GM19043 (cell line): ENCODE measurements around the gene DAB1.
A peak's percentile ranks its signal among the peaks of the same experiment; 100 is the strongest.
"Not testable (repeated sequence)": the region's sequence is repeated elsewhere in the genome, so short reads cannot be mapped to it uniquely, and the experiment has no call there.

ENCODE experiments used
- ATAC-seq: cut with Tn5 transposase; IDR thresholded peaks from one replicate; pipeline ENCODE4 v1.9.1; 2021; ENCODE audit warnings: low read depth; ENCODE audit not compliant: unreplicated experiment

DAB1 gene

GRCh38 chr1:57093122-57093521 is 330.7 kb downstream of the DAB1 start:
- no peak for ATAC-seq

- ATAC-seq = no peak
Measured at GRCh38 chr1:57091642-57092041, 332.2 kb downstream of the DAB1 start.

- ATAC-seq = no peak
Measured at GRCh38 chr1:57089855-57090254, 334.0 kb downstream of the DAB1 start.

DNA sequence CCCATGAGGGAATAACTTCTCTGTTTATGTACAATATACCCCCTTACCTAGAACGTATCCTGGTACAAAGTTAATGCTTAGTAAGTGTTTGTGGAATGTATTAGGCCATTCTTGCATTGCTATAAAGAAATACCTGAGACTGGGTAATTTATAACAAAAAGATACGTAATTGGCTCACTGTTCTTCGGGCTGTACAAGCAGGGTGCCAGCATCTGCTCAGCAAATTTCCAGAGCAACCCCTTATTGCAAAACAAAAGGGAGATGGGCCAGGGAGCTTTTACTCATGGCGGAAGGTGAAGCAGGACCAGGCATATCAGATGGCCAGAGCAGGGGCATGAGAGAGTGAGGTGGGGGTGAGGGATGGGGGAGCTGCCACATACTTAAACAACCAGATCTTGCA is 334.6 kb downstream of the DAB1 start:
- no peak for ATAC-seq

- no peak for ATAC-seq
Measured at GRCh38 chr1:57088653-57089052, 335.2 kb downstream of the DAB1 start.

GRCh38 chr1:57087660-57088059 is 336.2 kb downstream of the DAB1 start:
- ATAC-seq = not testable (repeated sequence)

DNA sequence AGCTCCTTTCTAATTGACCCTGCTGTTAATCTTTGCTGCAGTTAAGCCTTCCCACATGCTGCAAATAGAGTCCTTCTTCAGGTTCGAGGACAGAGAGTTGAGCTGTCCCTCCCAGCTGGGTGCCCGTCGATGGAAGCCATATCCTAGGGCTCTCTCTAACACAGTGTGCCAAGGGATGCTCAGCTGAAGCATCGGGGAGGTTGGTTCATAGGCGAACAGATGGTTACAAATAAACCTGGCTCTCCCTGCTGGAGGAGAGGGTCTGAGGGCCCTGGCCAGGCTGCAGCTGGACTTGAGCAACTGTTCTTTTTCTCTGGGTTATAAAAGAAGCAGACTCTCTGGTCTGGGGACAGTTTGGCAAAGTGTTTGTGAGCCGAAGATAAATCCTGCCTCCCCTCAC is 337.7 kb downstream of the DAB1 start:
- ATAC-seq = no peak

GRCh38 chr1:57084701-57085100 is 339.2 kb downstream of the DAB1 start:
- ATAC-seq = no peak

DNA sequence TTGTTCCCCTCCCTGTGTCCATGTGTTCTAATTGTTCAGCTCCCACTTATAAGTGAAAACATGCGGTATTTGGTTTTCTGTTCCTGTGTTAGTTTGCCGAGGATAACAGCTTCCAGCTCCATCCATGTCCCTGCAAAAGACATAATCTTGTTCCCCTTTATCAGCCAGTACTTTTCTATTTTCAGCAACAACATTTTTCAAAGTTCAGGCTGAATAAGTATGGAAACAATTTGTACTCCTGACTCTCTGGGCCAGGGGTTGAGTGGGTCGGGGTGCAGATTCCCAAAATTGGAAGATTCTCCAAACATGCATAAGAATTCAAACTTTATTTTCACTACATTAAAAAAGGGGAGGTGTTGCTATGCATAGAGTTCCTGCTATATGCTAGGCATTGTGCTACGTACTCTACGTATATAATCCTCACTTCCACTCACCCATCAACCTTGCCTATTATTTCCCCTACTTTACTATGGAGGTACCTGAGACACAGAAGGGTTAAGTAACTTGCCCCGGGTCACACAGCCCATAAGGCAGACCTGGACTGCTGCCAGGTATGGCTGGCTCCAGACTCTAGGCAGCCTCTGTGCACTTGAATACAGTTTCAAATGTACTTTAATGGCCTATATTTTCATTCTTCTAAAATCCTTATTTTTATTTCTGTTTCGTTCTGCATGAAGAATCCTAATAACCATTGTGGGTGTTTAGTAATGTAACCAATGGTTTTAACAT is 341.0 kb downstream of the DAB1 start:
- ATAC-seq = no peak

GRCh38 chr1:57079454-57080157 is 344.3 kb downstream of the DAB1 start:
- no peak for ATAC-seq

GRCh38 chr1:57072401-57073110 is 351.3 kb downstream of the DAB1 start:
- peak; percentile 66 for ATAC-seq

- no peak for ATAC-seq
Measured at GRCh38 chr1:57067863-57068262, 356.0 kb downstream of the DAB1 start.

DNA sequence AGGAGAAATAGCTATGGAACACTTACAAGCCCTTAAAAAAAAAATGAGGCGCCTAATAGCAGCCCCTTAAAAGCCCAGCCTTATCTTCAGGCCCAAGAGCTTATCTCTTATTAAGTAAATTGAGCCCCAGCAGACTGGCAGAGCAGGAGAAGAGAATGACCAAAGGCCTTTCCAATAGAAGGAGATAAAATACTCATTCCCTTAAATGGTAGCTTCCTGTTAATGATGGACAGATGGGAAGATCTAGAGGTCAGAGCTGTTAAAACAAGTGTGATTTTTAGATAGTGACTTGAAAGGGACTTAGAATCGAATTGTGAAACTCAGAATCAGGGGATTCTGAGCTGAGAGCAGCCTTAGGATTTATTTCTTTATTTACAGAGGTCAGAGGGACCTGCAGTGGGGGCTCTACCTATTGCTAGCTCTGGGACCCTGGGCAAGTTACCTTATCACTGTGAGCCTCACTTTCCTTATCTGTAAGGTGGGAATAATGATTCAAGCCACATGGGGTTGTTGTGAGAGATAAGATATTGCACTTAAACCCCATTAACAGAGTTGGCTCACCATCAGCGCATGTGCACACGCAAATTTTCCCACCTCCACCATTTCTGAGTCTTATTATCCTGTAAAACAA is 356.8 kb downstream of the DAB1 start:
- no peak for ATAC-seq

- no peak for ATAC-seq
Measured at GRCh38 chr1:57065442-57065841, 358.4 kb downstream of the DAB1 start.

- no peak for ATAC-seq
Measured at GRCh38 chr1:57064379-57065140, 359.3 kb downstream of the DAB1 start.

GRCh38 chr1:57063406-57064125 is 360.3 kb downstream of the DAB1 start:
- no peak for ATAC-seq

DNA sequence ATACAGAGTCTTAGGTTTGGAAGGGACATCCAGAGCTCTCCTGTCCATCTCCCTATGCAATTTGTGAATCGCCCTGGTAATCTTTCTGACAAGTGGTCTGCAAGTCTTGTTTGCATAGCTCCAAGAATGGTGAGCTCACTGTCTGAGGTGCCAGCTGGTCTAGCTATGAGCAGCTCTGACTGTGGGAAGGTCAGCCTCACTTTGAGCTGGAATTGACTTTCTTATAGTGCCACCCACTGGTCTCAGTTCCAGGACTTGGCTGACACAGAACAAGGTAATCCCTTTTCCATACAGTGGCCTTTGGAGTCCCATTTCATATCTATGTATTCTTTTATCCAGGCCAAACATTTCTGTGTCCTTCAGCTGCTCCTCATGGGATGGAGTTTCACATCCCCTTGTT is 362.5 kb downstream of the DAB1 start:
- ATAC-seq = no peak

GRCh38 chr1:57060451-57060850 is 363.4 kb downstream of the DAB1 start:
- no peak for ATAC-seq

- ATAC-seq = no peak
Measured at GRCh38 chr1:57058652-57059501, 365.0 kb downstream of the DAB1 start.
